Hypothalamus (tissue), 51 donors: ENCODE data around the gene SEMA3C.

ENCODE experiments used
- DNase-seq, 51 donors: peaks; one replicate each; lab custom pipeline; 2025; lab: John Stamatoyannopoulos, UW

Gene SEMA3C

GRCh38 chr7:80711531-80711930 lies 207.3 kb downstream of the SEMA3C start:
- DNase-seq: no peak

- DNase-seq: no peak
Observed at GRCh38 chr7:80708123-80708522, 210.7 kb downstream of the SEMA3C start.

- DNase-seq: no peak
Observed at GRCh38 chr7:80707318-80707717, 211.5 kb downstream of the SEMA3C start.

GRCh38 chr7:80705130-80705781 lies 213.6 kb downstream of the SEMA3C start:
- no peak for DNase-seq

- no peak for DNase-seq
Observed at GRCh38 chr7:80703272-80703671, 215.6 kb downstream of the SEMA3C start.

GRCh38 chr7:80699721-80700256 lies 219.1 kb downstream of the SEMA3C start:
- DNase-seq: no peak

- DNase-seq: peak in 1 of 51 donors; percentile 41
Observed at GRCh38 chr7:80699045-80699638, 219.7 kb downstream of the SEMA3C start.
